Liver (tissue), 9 donors: Measurements from ENCODE around the gene ADPGK. TPM values are rescaled to one million over a fixed set of nuclear protein-coding genes. Genes with fewer than 3 reads are reported as not detected.
"Not testable (repeated sequence)": the region's sequence is repeated elsewhere in the genome, so short reads cannot be mapped to it uniquely, and the experiment has no call there.

Source experiments
- DNase-seq: peaks from one replicate; pipeline ENCODE4 v3.0.0-alpha.2; 2017; ENCODE audit warnings: low spot score
- H3K27ac ChIP-seq, 2 donors: one replicate each; pipeline ENCODE4 v1.7.0; 2013; ENCODE audit warnings: inconsistent platforms in 2 of 2, low read length in 2 of 2, control low read depth in 1 of 2, low read depth in 1 of 2, mild to moderate bottlenecking in 1 of 2
- H3K27me3 ChIP-seq, 4 donors: one replicate each; pipeline versions ENCODE4 v1.6.1 to v1.7.0; 2013; ENCODE audit warnings: low read length in 3 of 4, inconsistent platforms in 1 of 4, mild to moderate bottlenecking in 1 of 4, moderate library complexity in 1 of 4; ENCODE audit not compliant: control insufficient read depth in 4 of 4, insufficient read depth in 4 of 4
- H3K36me3 ChIP-seq, 4 donors: one replicate each; pipeline versions ENCODE4 v1.6.1 to v1.7.0; 2013; ENCODE audit warnings: low read length in 3 of 4, mild to moderate bottlenecking in 3 of 4, low read depth in 1 of 4, moderate library complexity in 1 of 4; ENCODE audit not compliant: control insufficient read depth in 4 of 4, insufficient read depth in 3 of 4
- H3K4me1 ChIP-seq, 4 donors: one replicate each; pipeline versions ENCODE4 v1.6.1 to v1.7.0; 2013; ENCODE audit warnings: low read length in 3 of 4, mild to moderate bottlenecking in 3 of 4, moderate library complexity in 1 of 4; ENCODE audit not compliant: control insufficient read depth in 4 of 4, insufficient read depth in 4 of 4
- H3K4me3 ChIP-seq, 3 donors: one replicate each; pipeline versions ENCODE4 v1.6.1 to v1.7.0; 2013; ENCODE audit warnings: low read length in 3 of 3, control low read depth in 1 of 3, low read depth in 1 of 3, mild to moderate bottlenecking in 1 of 3
- H3K9ac ChIP-seq, 2 donors: one replicate each; pipeline ENCODE4 v1.7.0; 2013; ENCODE audit warnings: low read length in 2 of 2, mild to moderate bottlenecking in 2 of 2, moderate library complexity in 2 of 2, control low read depth in 1 of 2, low read depth in 1 of 2
- H3K9me3 ChIP-seq, 4 donors: one replicate each; pipeline versions ENCODE4 v1.6.1 to v1.7.0; 2013; ENCODE audit warnings: low read length in 3 of 4; ENCODE audit not compliant: control insufficient read depth in 4 of 4
- ATF3 ChIP-seq: IDR thresholded peaks from 2 replicates; pipeline ENCODE4 v1.6.1; 2016; ENCODE audit warnings: antibody characterized with exemption
- CTCF ChIP-seq: fragments of 150-350 bp; IDR thresholded peaks from 2 replicates; pipeline ENCODE4 v1.5.1; 2017; ENCODE audit warnings: improper control_type of control experiment, low read depth, low read length; ENCODE audit not compliant: missing input control
- FOXA1 ChIP-seq: IDR thresholded peaks from 2 replicates; pipeline ENCODE4 v1.6.1; 2016; ENCODE audit warnings: antibody characterized with exemption
- FOXA2 ChIP-seq: IDR thresholded peaks from 2 replicates; pipeline ENCODE4 v1.6.1; 2016; ENCODE audit warnings: antibody characterized with exemption
- HNF4A ChIP-seq, 2 donors: conservative IDR thresholded peaks; 2 replicates each; pipeline ENCODE4 v1.6.1; 2016; ENCODE audit warnings: antibody characterized with exemption in 2 of 2, mild to moderate bottlenecking in 2 of 2
- HNF4G ChIP-seq: IDR thresholded peaks from 2 replicates; pipeline ENCODE4 v1.6.1; 2016; ENCODE audit warnings: antibody characterized with exemption
- JUND ChIP-seq, 2 donors: IDR thresholded peaks; 2 replicates each; pipeline ENCODE4 v1.6.1; 2016; ENCODE audit warnings: antibody characterized with exemption in 2 of 2
- MAX ChIP-seq: IDR thresholded peaks from 2 replicates; pipeline ENCODE4 v1.6.1; 2016; ENCODE audit warnings: antibody characterized with exemption
- NR2F2 ChIP-seq: IDR thresholded peaks from 2 replicates; pipeline ENCODE4 v1.6.1; 2016; ENCODE audit warnings: antibody characterized with exemption
- RAD21 ChIP-seq, 2 donors: IDR thresholded peaks; 2 replicates each; pipeline ENCODE4 v1.6.1; 2016; ENCODE audit warnings: antibody characterized with exemption in 2 of 2, mild to moderate bottlenecking in 2 of 2
- REST ChIP-seq: IDR thresholded peaks from 2 replicates; pipeline ENCODE4 v1.6.1; 2016; ENCODE audit warnings: antibody characterized with exemption, mild to moderate bottlenecking
- WGBS: extraction: QIAGEN DNeasy Blood & Tissue Kit; methylation state at CpG from one replicate; pipeline ENCODE4 v1.1.7; 2013; 5-methylcytosine and 5-hydroxymethylcytosine counted together
- polyA plus RNA-seq, 2 donors: library from polyadenylated mRNA; stranded (reverse) in 1 of 2; unstranded in 1 of 2; fragments of 200-250 nt in 1 of 2; fragments of >200 nt in 1 of 2; fragmentation: Nextera tagmentation in 1 of 2; extraction: Ambion mirVana in 1 of 2; gene quantifications; one replicate each; pipeline versions ENCODE4 v1.2.1 to v1.2.3, GENCODE V29; 2013 to 2015
- total RNA-seq, 2 donors: library from RNA; depleted of rRNA; stranded (reverse); fragments of >200 nt; gene quantifications; one replicate each; pipeline ENCODE4 v1.2.3, GENCODE V29; 2014
- donor health status: healthy.
- donor health status: healthy.
- donor health status: healthy.
- donor health status: healthy.
- donor health status: healthy.

Gene ADPGK
- total and polyA plus RNA-seq, 4 donors = 12.2 to 35.5 (median 20.0) TPM

GRCh38 chr15:72722071-72722696 is 61.4 kb downstream of the ADPGK start:
- Histone ChIP-seq H3K9ac (no peak overlapping the region), H3K9me3 (no peaks in the 10 kb centered on the region), H3K27me3 (no peaks in the 10 kb centered on the region), H3K4me1 (peaks cover 0 to 7% (median 2%) of the 10 kb centered on the region in 4 donors), H3K27ac (no peak overlapping the region), H3K4me3 (no peak overlapping the region), H3K36me3 (peaks cover 1 to 8% (median 6%) of the 10 kb centered on the region in 4 donors)
- 44% methylated on average over 3 of the region's 3 CpGs for WGBS
- DNase-seq = peak; percentile 65
- TF ChIP-seq MAX (no peak), RAD21 (IDR thresholded peaks at IDR 0.05) (peak; percentile 78 to 86), CTCF (peak; percentile 63)

GRCh38 chr15:72708551-72709303 is 74.8 kb downstream of the ADPGK start:
- H3K9ac ChIP-seq, H3K27ac ChIP-seq, H3K4me3 ChIP-seq, H3K27me3 ChIP-seq, DNase-seq, H3K4me1 ChIP-seq, H3K9me3 ChIP-seq: not testable (repeated sequence)
- 92% methylated on average over 8 of the region's 8 CpGs for WGBS
- H3K36me3 ChIP-seq = peaks cover 0 to 16% (median 10%) of the 10 kb centered on the region in 4 donors

GRCh38 chr15:72706266-72706665 is 77.3 kb downstream of the ADPGK start:
- DNase-seq = no peak
- Histone ChIP-seq H3K36me3 (peaks cover 0 to 2% (median 0%) of the 10 kb centered on the region in 4 donors), H3K27ac (no peak overlapping the region), H3K4me1 (no peaks in the 10 kb centered on the region), H3K27me3 (no peaks in the 10 kb centered on the region), H3K9ac (no peak overlapping the region), H3K4me3 (no peak overlapping the region), H3K9me3 (no peaks in the 10 kb centered on the region)
- WGBS = 98% methylated on average over 11 of the region's 11 CpGs
- no peak for TF ChIP-seq NR2F2
- no peak for TF ChIP-seq MAX
- TF ChIP-seq CTCF = no peak
- TF ChIP-seq FOXA2 = no peak
- TF ChIP-seq HNF4G = no peak
- no peak for TF ChIP-seq RAD21 (IDR thresholded peaks at IDR 0.05)
- TF ChIP-seq HNF4A (conservative IDR thresholded peaks at IDR 0.05) = no peak
- no peak for TF ChIP-seq REST
- TF ChIP-seq FOXA1 = no peak
- no peak for TF ChIP-seq ATF3
- no peak for TF ChIP-seq JUND (IDR thresholded peaks at IDR 0.05)
